Right lobe of liver (tissue), 4 donors: Measurements from ENCODE around the gene HKDC1.

ENCODE experiments used
- CTCF ChIP-seq, 4 donors: fragments of 200-600 bp in 3 of 4; fragments of 450-650 bp in 1 of 4; IDR thresholded peaks; one replicate each; pipeline versions ENCODE4 v1.5.1 to v1.8.0; 2016 to 2022; ENCODE audit warnings: antibody characterized with exemption in 4 of 4, mild to moderate bottlenecking in 2 of 4
- POLR2A ChIP-seq: fragments of 450-650 bp; IDR thresholded peaks from one replicate; pipeline ENCODE4 v1.6.1; 2017; ENCODE audit warnings: antibody characterized with exemption, mild to moderate bottlenecking
- donor health status: DM: no; HTN: no; CAD: no.
- donor health status: DM: no; HTN: no; CAD: no.
- donor health status: DM: no; HTN: yes; CAD: no.

- TF ChIP-seq CTCF (IDR thresholded peaks at IDR 0.05): no peak
- TF ChIP-seq POLR2A: no peak
Observed at GRCh38 chr10:69268761-69269416, 48.8 kb downstream of the HKDC1 start.
